ENCODE measurements around the gene DGKB. TPM values are rescaled to one million over a fixed set of nuclear protein-coding genes. Genes with fewer than 3 reads are reported as not detected.

The DGKB gene
- total RNA-seq, 6 experiments from 2014 or later = 0.23 to 0.76 (median 0.61) TPM

DNA sequence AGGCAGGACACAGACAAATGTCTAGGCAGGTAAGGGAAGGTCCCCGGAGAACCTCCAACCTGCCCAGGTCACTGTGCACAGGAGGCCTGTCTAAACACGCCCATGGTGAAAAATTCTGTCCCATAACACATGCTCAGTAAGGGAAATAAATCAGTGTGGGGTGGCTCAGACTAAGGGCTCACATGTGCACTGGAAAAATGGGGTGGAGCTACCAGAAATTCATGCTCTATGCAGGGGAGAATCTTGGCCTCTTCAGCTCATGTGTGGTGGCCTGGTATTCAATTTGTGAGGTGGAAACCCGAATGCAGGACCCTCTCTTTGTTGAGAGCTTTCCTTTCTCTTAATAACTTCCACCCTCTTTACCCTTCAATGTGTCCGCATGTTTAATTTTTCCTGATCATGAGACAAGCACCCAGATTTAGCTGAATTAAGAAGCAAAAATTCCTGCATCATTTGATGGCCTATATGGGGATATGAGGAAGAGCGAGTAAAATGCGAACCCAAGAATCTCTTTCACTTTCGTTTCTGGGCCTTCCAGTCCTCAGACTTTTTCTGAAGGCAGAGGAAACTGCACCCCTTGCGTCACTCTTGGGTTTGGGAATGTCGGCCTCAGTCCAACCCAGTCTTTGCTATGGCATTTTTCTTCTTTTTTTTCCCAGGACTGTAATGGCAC is 163.2 kb downstream of the DGKB start:
- H3K27ac Mint-ChIP-seq = peak overlapping the region; percentile 19; the same call in 1 of the 2 replicates
- H3K27me3 Mint-ChIP-seq (ENCODE audit: insufficient read depth) = no peaks in the 10 kb centered on the region
- H3K36me3 Mint-ChIP-seq (ENCODE audit: low read depth) = peaks cover 29% of the 10 kb centered on the region
- H3K4me1 Mint-ChIP-seq (ENCODE audit: low read depth) = peaks cover 11% of the 10 kb centered on the region; the same call in 1 of the 2 replicates
- peak overlapping the region; percentile 65; the same call in 1 of the 2 replicates for H3K4me3 Mint-ChIP-seq
- no peak for DNase-seq
- H3K9me3 Mint-ChIP-seq = peaks cover 36% of the 10 kb centered on the region
- no peak for TF ChIP-seq CTCF (IDR thresholded peaks at IDR 0.05)

- Mint-ChIP-seq H3K4me3 (no peak overlapping the region), H3K36me3 (ENCODE audit: low read depth) (peaks cover 18% of the 10 kb centered on the region), H3K27me3 (ENCODE audit: insufficient read depth) (no peaks in the 10 kb centered on the region), H3K4me1 (ENCODE audit: low read depth) (peaks cover 11% of the 10 kb centered on the region; the same call in 1 of the 2 replicates), H3K9me3 (peaks cover 24% of the 10 kb centered on the region), H3K27ac (no peak overlapping the region)
- TF ChIP-seq CTCF (IDR thresholded peaks at IDR 0.05) = no peak
- DNase-seq = no peak
Measured at GRCh38 chr7:14738086-14738485, 164.5 kb downstream of the DGKB start.

GRCh38 chr7:14734839-14735321 is 167.7 kb downstream of the DGKB start:
- H3K9me3 Mint-ChIP-seq = no peaks in the 10 kb centered on the region
- no peaks in the 10 kb centered on the region for H3K27me3 Mint-ChIP-seq (ENCODE audit: insufficient read depth)
- no peak overlapping the region for H3K27ac Mint-ChIP-seq

DNA sequence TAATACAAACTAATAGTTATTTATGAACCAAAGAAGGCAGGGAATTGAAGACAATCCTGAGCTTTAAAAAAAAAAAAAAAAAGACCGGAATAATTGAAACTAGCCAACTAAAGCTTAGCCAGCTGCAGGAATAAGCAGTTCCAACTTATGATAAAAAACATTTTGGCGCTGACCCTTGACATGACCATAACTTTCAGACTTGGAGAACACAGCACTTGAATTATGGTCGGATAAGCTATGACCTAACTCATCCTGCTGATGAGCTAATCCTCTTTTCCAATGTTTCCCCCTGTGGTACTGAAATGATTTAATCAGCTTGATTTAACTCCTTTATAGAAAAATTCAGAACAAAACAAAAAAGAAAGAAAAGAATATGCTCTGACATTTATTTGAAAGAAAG is 181.8 kb downstream of the DGKB start:
- Mint-ChIP-seq H3K27me3 (ENCODE audit: insufficient read depth) (no peaks in the 10 kb centered on the region), H3K27ac (no peak overlapping the region), H3K4me1 (ENCODE audit: low read depth) (peaks cover 5% of the 10 kb centered on the region; the same call in 1 of the 2 replicates), H3K9me3 (no peaks in the 10 kb centered on the region), H3K4me3 (no peak overlapping the region), H3K36me3 (ENCODE audit: low read depth) (no peaks in the 10 kb centered on the region)
- no peak for DNase-seq
- TF ChIP-seq CTCF (IDR thresholded peaks at IDR 0.05) = no peak

More at GRCh38 chr7:14734839-14735321, 167.7 kb downstream of the DGKB start:
- Mint-ChIP-seq H3K4me3 (no peak overlapping the region), H3K4me1 (ENCODE audit: low read depth) (peaks cover 10% of the 10 kb centered on the region; the same call in 1 of the 2 replicates), H3K36me3 (ENCODE audit: low read depth) (no peaks in the 10 kb centered on the region; the same call in 1 of the 2 replicates)
- no peak for DNase-seq
- TF ChIP-seq CTCF (IDR thresholded peaks at IDR 0.05) = peak; percentile 40; the same call in 1 of the 2 replicates

DNA sequence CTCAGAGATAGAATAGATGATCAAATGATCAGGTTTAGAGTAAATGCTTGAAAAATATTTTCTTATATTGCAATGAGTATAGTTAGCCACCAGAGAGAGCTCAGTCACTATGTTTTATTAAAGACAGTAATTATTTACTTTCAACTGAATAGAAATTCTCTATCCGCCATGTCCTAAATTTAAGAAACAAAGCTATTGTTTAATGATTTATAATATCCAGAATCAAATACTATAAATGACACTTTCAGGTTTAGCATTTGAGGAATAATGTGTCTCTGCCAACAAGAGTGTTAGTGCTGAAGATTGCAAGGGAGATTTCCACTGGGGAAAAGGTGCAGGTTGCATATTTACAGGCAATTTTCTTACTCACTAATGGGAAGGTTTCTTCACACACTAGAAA is 184.7 kb downstream of the DGKB start:
- Mint-ChIP-seq H3K27me3 (ENCODE audit: insufficient read depth) (no peaks in the 10 kb centered on the region), H3K4me3 (no peak overlapping the region), H3K4me1 (ENCODE audit: low read depth) (peaks cover 15% of the 10 kb centered on the region)

More for the DNA sequence above, 184.7 kb downstream of the DGKB start:
- no peak overlapping the region for H3K27ac Mint-ChIP-seq
- TF ChIP-seq CTCF (IDR thresholded peaks at IDR 0.05) = peak; percentile 89
- no peaks in the 10 kb centered on the region for H3K36me3 Mint-ChIP-seq (ENCODE audit: low read depth)
- H3K9me3 Mint-ChIP-seq = no peaks in the 10 kb centered on the region
- DNase-seq = peak; percentile 13
